GM12878 (cell line): ENCODE data around the gene GPC3. TPM values are rescaled to one million over a fixed set of nuclear protein-coding genes. Genes with fewer than 3 reads are reported as not detected.

Source experiments
- ATAC-seq: fragments of 200-7000 bp; cut with Tn5 transposase; 3 replicates; pipeline ENCODE4 v1.9.1; 2020; ENCODE audit warnings: mild to moderate bottlenecking, moderate library complexity
- BruUV-seq: library from RNA; stranded (reverse); fragments of 400-500 nt; replicated peaks from 2 replicates; lab custom pipeline; 2021; lab: Mats Ljungman, UMichigan
- CTCF ChIA-PET: fragments of 300-600 bp; sonication (Branson Sonifier 250); formaldehyde crosslinking; extraction: SDS; loops from one replicate; lab custom pipeline; 2021; ENCODE audit warnings: inconsistent platforms; lab: Yijun Ruan, JAX
- POLR2A ChIA-PET: fragments of 350-600 bp; formaldehyde crosslinking; extraction: SDS; loops from one replicate; lab custom pipeline; 2021; ENCODE audit warnings: inconsistent platforms; lab: Charles Lee
- RAD21 ChIA-PET: fragments of 300-600 bp; sonication (Branson Sonifier 250); formaldehyde crosslinking; loops from one replicate; lab custom pipeline; 2023; ENCODE audit warnings: antibody characterized with exemption; ENCODE audit not compliant: unreplicated experiment; lab: Charles Lee
- SMC1A ChIA-PET: fragments of 300-600 bp; sonication (Branson Sonifier 250); formaldehyde crosslinking; loops from one replicate; lab custom pipeline; 2023; ENCODE audit not compliant: unreplicated experiment, uncharacterized antibody; lab: Charles Lee
- DNase-seq: peaks from one replicate; pipeline ENCODE4 v3.0.0-alpha.2; 2011; ENCODE audit warnings: low read depth, low spot score
- FAIRE-seq: peaks from 3 replicates; lab custom pipeline; 2011; peaks lifted over from hg19 to GRCh38; lab: Jason Lieb, UNC
- H2AFZ ChIP-seq: 2 replicates; pipeline ENCODE4 v1.6.0; 2011; ENCODE audit warnings: low read depth, low read length, control low read depth; ENCODE audit not compliant: control insufficient read depth
- H3K27ac ChIP-seq: 2 replicates; pipeline ENCODE4 v1.5.1; 2011; ENCODE audit warnings: control low read depth; ENCODE audit not compliant: control insufficient read depth, insufficient read depth
- H3K27me3 ChIP-seq, 2 experiments: replicated peaks in 1 of 2; 2 replicates each; pipeline versions ENCODE4 v1.6.0 to v1.6.1; 2011; ENCODE audit warnings: low read length in 1 of 2; ENCODE audit not compliant: control insufficient read depth in 2 of 2, insufficient read depth in 2 of 2
- H3K36me3 ChIP-seq, 2 experiments: 2 replicates each; pipeline ENCODE4 v1.5.1; 2011; ENCODE audit warnings: low read length in 1 of 2; ENCODE audit not compliant: control insufficient read depth in 2 of 2, insufficient read depth in 2 of 2
- H3K4me1 ChIP-seq: 2 replicates; pipeline ENCODE4 v1.6.1; 2011; ENCODE audit warnings: mild to moderate bottlenecking, low read length, moderate library complexity, mixed read lengths; ENCODE audit not compliant: control insufficient read depth, insufficient read depth
- H3K4me2 ChIP-seq: 2 replicates; pipeline ENCODE4 v1.6.0; 2011; ENCODE audit warnings: control low read depth; ENCODE audit not compliant: control insufficient read depth, insufficient read depth
- H3K4me3 ChIP-seq: fragments of 200-600 bp; sonication (generic); 2 replicates; pipeline ENCODE4 v1.5.1; 2016
- H3K79me2 ChIP-seq: 2 replicates; pipeline ENCODE4 v1.6.0; 2011; ENCODE audit warnings: low read length; ENCODE audit not compliant: control insufficient read depth, insufficient read depth
- H3K9ac ChIP-seq: 2 replicates; pipeline ENCODE4 v1.8.0; 2011; ENCODE audit warnings: low read length, control low read depth, mixed read lengths; ENCODE audit not compliant: control insufficient read depth, insufficient read depth
- H3K9me3 ChIP-seq: replicated peaks from 3 replicates; pipeline ENCODE4 v1.5.1; 2011; ENCODE audit warnings: mild to moderate bottlenecking, low read length; ENCODE audit not compliant: control insufficient read depth, insufficient read depth
- H4K20me1 ChIP-seq: 2 replicates; pipeline ENCODE4 v1.6.0; 2011; ENCODE audit not compliant: control insufficient read depth, insufficient read depth
- CHD4 ChIP-seq: fragments of 200-600 bp; sonication (generic); IDR thresholded peaks from 2 replicates; pipeline ENCODE4 v1.6.1; 2016; ENCODE audit warnings: mild to moderate bottlenecking
- FOS ChIP-seq: IDR thresholded peaks from 3 replicates; pipeline ENCODE4 v1.6.1; 2011; ENCODE audit warnings: borderline replicate concordance; ENCODE audit not compliant: insufficient read length; ENCODE audit errors: extremely low read depth
- HDAC6 ChIP-seq: fragments of 200-600 bp; sonication (generic); IDR thresholded peaks from one replicate; pipeline ENCODE4 v1.8.0; 2017; ENCODE audit warnings: antibody characterized with exemption; ENCODE audit not compliant: unreplicated experiment
- KAT2A ChIP-seq: conservative IDR thresholded peaks from 2 replicates; pipeline ENCODE4 v1.6.1; 2011; ENCODE audit warnings: low read depth, low read length; ENCODE audit not compliant: control insufficient read depth
- MEF2B ChIP-seq: fragments of 450-650 bp; IDR thresholded peaks from 2 replicates; pipeline ENCODE4 v1.6.1; 2018; ENCODE audit warnings: mild to moderate bottlenecking, moderate library complexity; ENCODE audit not compliant: partially characterized antibody, poor library complexity, severe bottlenecking
- MXI1 ChIP-seq: fragments of 150-350 bp; IDR thresholded peaks from 2 replicates; pipeline ENCODE4 v1.6.1; 2011; ENCODE audit warnings: low read depth, mild to moderate bottlenecking, inconsistent platforms, low read length, improper control_type of control experiment
- NFXL1 ChIP-seq: fragments of 450-650 bp; IDR thresholded peaks from 2 replicates; pipeline ENCODE4 v1.6.1; 2017; ENCODE audit warnings: antibody characterized with exemption, mild to moderate bottlenecking, borderline replicate concordance
- RAD21 ChIP-seq: IDR thresholded peaks from 2 replicates; pipeline ENCODE4 v1.6.1; 2011; ENCODE audit warnings: mild to moderate bottlenecking, low read depth, low read length, moderate library complexity; ENCODE audit not compliant: insufficient read depth
- STAT3 ChIP-seq: IDR thresholded peaks from 2 replicates; pipeline ENCODE4 v1.6.1; 2011; ENCODE audit warnings: low read depth, low read length, improper control_type of control experiment
- in situ Hi-C: fragments of 300-500 bp; cut with MboI; formaldehyde crosslinking; loops from 9 replicates; pipeline ENCODE4 v1.14.3; 2018; ENCODE audit warnings: mixed read lengths
- intact Hi-C: fragments of 100-400 bp; cut with micrococcal nuclease; formaldehyde crosslinking; loops from one replicate; pipeline ENCODE4 v1.14.2; 2022; ENCODE audit not compliant: unreplicated experiment
- polyA plus RNA-seq, 11 experiments: library from polyadenylated mRNA; depleted of rRNA in 4 of 11; unstranded in 6 of 11; stranded (reverse) in 5 of 11; fragments of >200 nt; fragmentation: Nextera tagmentation in 4 of 11; fragmentation: Illumina TruSeq in 1 of 11; extraction: Ambion mirVana in 4 of 11; extraction: Trizol in 1 of 11; gene quantifications; 1 replicate in 1 of 11; 2 replicates in 10 of 11; pipeline versions ENCODE4 v1.2.1 to v1.2.3, GENCODE V29; 2011 to 2016; ENCODE audit warnings: inconsistent platforms in 2 of 11, missing spikeins in 2 of 11, low read depth in 1 of 11
- total RNA-seq, 4 experiments: library from RNA; depleted of rRNA in 3 of 4; stranded (reverse); fragments of >200 nt in 3 of 4; fragmentation: Illumina TruSeq in 1 of 4; extraction: Trizol in 1 of 4; gene quantifications; 2 replicates each; pipeline versions ENCODE4 v1.2.1 to v1.2.3, GENCODE V29; 2013 to 2021
- TF ChIP-seq, protein P1 (sequence below): fragments of 450-650 bp; IDR thresholded peaks from 2 replicates; pipeline ENCODE4 v1.6.1; 2014; ENCODE audit warnings: mild to moderate bottlenecking
- TF ChIP-seq, protein P2 (sequence below): fragments of 450-650 bp; formaldehyde crosslinking; IDR thresholded peaks from 2 replicates; pipeline ENCODE4 v1.4.0; 2022; ENCODE audit warnings: mild to moderate bottlenecking, moderate library complexity
- TF ChIP-seq, protein P3 (sequence below): IDR thresholded peaks from 2 replicates; pipeline ENCODE4 v1.6.1; 2012; ENCODE audit warnings: improper control_type of control experiment, low read depth, low read length; ENCODE audit not compliant: insufficient replicate concordance

Gene GPC3
- total and polyA plus RNA-seq, 10 of the 15 experiments (the other 5 are each of a cell fraction or from before 2014, with no cell fraction given): 0.09 to 0.82 TPM; not detected in 8

DNA sequence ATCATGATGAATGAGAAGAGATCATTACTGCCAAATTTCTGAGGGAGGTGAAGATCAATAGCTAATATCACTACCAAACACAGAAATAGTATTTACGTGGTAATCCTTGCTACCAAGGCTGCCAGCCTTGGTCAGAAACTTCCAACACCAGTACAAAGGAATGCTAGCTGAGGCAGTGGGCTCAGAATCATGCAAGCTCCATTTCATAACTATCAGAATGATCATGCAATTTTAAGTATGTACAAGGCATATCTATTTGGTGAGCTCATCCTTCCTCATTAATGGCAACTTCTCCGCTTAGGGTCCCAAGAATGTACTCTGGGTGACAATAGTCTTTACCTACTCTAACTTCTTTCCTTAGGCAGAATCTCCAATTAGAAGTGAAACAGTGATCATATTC lies 135.0 kb downstream of the GPC3 start (continued):
- TF ChIP-seq, protein P1, sequence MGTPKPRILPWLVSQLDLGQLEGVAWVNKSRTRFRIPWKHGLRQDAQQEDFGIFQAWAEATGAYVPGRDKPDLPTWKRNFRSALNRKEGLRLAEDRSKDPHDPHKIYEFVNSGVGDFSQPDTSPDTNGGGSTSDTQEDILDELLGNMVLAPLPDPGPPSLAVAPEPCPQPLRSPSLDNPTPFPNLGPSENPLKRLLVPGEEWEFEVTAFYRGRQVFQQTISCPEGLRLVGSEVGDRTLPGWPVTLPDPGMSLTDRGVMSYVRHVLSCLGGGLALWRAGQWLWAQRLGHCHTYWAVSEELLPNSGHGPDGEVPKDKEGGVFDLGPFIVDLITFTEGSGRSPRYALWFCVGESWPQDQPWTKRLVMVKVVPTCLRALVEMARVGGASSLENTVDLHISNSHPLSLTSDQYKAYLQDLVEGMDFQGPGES: no peak
- TF ChIP-seq STAT3 (no peak), RAD21 (no peak), CHD4 (no peak), FOS (no peak), KAT2A (no peak)

DNA sequence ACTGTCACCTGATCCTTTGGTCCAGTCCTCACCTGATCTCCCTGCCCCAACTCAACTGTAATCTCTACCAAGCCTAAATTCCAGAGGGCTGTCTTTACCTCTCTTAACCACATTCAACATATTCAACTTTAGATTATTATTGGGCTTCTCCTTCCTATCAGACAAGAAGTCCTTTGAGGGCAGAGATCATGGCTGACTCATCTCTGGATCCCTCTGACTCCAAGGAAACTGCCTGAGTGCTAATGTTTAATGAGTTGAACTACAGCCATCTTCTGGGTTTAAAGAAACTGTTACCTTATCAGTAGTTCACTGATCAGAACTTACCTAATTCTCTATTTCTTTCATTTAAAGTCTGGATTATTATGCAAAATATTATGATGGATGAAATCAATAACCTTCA lies 135.7 kb downstream of the GPC3 start:
- Histone ChIP-seq H4K20me1 (no peaks in the 10 kb centered on the region), H3K79me2 (no peaks in the 10 kb centered on the region), H3K4me1 (no peaks in the 10 kb centered on the region), H3K4me2 (no peak overlapping the region), H3K4me3 (no peak overlapping the region), H3K27me3 (no peaks in the 10 kb centered on the region; a peak in 1 of 4 replicates), H3K9ac (no peak overlapping the region), H3K36me3 (no peaks in the 10 kb centered on the region), H3K27ac (no peak overlapping the region), H3K9me3 (no peaks in the 10 kb centered on the region), H2AFZ (no peak overlapping the region)
- no peak for ATAC-seq
- no TSS peak for BruUV-seq
- DNase-seq: no peak
- SMC1A ChIA-PET: no interaction called here
- POLR2A ChIA-PET: no interaction called here
- RAD21 ChIA-PET: no interaction called here
- CTCF ChIA-PET: interaction anchor here (0.8 to 0.9 kb wide), 2 partner anchors 11 to 12 kb away, joined by 4 to 5 read pairs; no protein-coding TSS in a partner anchor
- intact Hi-C loops (no loop called here), in situ Hi-C loops (no loop called here)
- no peak for FAIRE-seq
- TF ChIP-seq NFXL1 (no peak), MXI1 (no peak), HDAC6 (no peak), MEF2B (no peak)
- TF ChIP-seq, protein P2, sequence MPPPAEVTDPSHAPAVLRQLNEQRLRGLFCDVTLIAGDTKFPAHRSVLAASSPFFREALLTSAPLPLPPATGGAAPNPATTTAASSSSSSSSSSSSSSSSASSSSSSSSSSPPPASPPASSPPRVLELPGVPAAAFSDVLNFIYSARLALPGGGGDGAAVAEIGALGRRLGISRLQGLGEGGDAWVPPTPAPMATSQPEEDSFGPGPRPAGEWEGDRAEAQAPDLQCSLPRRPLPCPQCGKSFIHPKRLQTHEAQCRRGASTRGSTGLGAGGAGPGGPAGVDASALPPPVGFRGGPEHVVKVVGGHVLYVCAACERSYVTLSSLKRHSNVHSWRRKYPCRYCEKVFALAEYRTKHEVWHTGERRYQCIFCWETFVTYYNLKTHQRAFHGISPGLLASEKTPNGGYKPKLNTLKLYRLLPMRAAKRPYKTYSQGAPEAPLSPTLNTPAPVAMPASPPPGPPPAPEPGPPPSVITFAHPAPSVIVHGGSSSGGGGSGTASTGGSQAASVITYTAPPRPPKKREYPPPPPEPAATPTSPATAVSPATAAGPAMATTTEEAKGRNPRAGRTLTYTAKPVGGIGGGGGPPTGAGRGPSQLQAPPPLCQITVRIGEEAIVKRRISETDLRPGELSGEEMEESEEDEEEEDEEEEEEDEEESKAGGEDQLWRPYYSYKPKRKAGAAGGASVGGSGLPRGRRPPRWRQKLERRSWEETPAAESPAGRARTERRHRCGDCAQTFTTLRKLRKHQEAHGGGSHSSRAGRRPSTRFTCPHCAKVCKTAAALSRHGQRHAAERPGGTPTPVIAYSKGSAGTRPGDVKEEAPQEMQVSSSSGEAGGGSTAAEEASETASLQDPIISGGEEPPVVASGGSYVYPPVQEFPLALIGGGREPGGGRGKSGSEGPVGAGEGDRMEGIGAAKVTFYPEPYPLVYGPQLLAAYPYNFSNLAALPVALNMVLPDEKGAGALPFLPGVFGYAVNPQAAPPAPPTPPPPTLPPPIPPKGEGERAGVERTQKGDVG: no peak
- TF ChIP-seq, protein P3, sequence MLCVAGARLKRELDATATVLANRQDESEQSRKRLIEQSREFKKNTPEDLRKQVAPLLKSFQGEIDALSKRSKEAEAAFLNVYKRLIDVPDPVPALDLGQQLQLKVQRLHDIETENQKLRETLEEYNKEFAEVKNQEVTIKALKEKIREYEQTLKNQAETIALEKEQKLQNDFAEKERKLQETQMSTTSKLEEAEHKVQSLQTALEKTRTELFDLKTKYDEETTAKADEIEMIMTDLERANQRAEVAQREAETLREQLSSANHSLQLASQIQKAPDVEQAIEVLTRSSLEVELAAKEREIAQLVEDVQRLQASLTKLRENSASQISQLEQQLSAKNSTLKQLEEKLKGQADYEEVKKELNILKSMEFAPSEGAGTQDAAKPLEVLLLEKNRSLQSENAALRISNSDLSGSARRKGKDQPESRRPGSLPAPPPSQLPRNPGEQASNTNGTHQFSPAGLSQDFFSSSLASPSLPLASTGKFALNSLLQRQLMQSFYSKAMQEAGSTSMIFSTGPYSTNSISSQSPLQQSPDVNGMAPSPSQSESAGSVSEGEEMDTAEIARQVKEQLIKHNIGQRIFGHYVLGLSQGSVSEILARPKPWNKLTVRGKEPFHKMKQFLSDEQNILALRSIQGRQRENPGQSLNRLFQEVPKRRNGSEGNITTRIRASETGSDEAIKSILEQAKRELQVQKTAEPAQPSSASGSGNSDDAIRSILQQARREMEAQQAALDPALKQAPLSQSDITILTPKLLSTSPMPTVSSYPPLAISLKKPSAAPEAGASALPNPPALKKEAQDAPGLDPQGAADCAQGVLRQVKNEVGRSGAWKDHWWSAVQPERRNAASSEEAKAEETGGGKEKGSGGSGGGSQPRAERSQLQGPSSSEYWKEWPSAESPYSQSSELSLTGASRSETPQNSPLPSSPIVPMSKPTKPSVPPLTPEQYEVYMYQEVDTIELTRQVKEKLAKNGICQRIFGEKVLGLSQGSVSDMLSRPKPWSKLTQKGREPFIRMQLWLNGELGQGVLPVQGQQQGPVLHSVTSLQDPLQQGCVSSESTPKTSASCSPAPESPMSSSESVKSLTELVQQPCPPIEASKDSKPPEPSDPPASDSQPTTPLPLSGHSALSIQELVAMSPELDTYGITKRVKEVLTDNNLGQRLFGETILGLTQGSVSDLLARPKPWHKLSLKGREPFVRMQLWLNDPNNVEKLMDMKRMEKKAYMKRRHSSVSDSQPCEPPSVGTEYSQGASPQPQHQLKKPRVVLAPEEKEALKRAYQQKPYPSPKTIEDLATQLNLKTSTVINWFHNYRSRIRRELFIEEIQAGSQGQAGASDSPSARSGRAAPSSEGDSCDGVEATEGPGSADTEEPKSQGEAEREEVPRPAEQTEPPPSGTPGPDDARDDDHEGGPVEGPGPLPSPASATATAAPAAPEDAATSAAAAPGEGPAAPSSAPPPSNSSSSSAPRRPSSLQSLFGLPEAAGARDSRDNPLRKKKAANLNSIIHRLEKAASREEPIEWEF: no peak
